Measurements from ENCODE around the gene FAM181A.

DNA sequence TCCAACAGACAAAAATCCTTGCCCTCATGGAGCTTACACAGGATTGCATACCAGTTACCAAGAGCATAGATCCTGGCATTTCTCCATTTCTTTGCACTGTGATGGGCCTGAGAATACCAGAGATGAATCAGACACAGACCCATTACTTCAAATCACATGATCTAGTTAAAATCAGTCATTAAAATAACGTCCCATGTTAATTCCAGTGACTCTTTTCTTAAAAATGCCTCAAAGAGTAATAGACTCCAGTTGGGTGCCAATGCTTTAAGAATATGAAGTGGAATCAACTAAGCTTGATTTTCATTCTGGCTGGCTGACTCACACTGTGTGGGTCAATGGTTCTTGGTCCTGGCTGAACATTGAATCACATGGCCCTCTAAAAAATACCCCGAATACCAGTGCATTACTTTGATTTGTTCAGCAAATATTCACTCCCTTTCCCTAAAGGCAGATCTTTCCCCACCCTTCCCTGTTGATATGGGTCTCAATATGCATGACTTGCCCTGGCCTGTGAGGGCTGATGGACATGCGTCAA, 38.2 kb downstream of the FAM181A start:
- TF ChIP-seq, protein P1, sequence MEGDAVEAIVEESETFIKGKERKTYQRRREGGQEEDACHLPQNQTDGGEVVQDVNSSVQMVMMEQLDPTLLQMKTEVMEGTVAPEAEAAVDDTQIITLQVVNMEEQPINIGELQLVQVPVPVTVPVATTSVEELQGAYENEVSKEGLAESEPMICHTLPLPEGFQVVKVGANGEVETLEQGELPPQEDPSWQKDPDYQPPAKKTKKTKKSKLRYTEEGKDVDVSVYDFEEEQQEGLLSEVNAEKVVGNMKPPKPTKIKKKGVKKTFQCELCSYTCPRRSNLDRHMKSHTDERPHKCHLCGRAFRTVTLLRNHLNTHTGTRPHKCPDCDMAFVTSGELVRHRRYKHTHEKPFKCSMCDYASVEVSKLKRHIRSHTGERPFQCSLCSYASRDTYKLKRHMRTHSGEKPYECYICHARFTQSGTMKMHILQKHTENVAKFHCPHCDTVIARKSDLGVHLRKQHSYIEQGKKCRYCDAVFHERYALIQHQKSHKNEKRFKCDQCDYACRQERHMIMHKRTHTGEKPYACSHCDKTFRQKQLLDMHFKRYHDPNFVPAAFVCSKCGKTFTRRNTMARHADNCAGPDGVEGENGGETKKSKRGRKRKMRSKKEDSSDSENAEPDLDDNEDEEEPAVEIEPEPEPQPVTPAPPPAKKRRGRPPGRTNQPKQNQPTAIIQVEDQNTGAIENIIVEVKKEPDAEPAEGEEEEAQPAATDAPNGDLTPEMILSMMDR (IDR thresholded peaks at IDR 0.05) = no peak
- no peak for TF ChIP-seq POLR2A (IDR thresholded peaks at IDR 0.05)
- TF ChIP-seq POLR2AphosphoS5 (IDR thresholded peaks at IDR 0.05) = peak in 1 of 4 donors; percentile 21

All from sigmoid colon (tissue), 4 donors.